ENCODE results near the gene LRRFIP1.

- no peak for TF ChIP-seq TAF1 (IDR thresholded peaks at IDR 0.05; ENCODE audit: low read depth, low read length)
- TF ChIP-seq POLR2A (IDR thresholded peaks at IDR 0.05; ENCODE audit: low read depth, low read length): no peak
- TF ChIP-seq SPI1 (IDR thresholded peaks at IDR 0.05; ENCODE audit: low read depth, low read length): no peak
- TF ChIP-seq POLR2AphosphoS5 (IDR thresholded peaks at IDR 0.05; ENCODE audit: low read depth, low read length): no peak
- no peak for TF ChIP-seq PAX5 (IDR thresholded peaks at IDR 0.05; ENCODE audit: insufficient read depth, low read length, severe bottlenecking)
- no peak for TF ChIP-seq POU2F2 (IDR thresholded peaks at IDR 0.05; ENCODE audit: low read depth, low read length)
Observed at GRCh38 chr2:237708065-237708398, 80.6 kb downstream of the LRRFIP1 start.
